ENCODE measurements around the gene IFRD1.
"Not testable (repeated sequence)": the region's sequence is repeated elsewhere in the genome, so short reads cannot be mapped to it uniquely, and the experiment has no call there.

Gene IFRD1

GRCh38 chr7:112511451-112512202, 61.4 kb downstream of the IFRD1 start:
- no peak for DNase-seq (ENCODE audit: low read depth)
- TF ChIP-seq CTCF (IDR thresholded peaks at IDR 0.05; ENCODE audit: low read depth, low read length, missing control alignments): no peak
- H3K4me3 ChIP-seq (ENCODE audit: low read depth, low read length): no peak overlapping the region

GRCh38 chr7:112512451-112513210, 62.4 kb downstream of the IFRD1 start:
- DNase-seq (ENCODE audit: low read depth): no peak
- H3K4me3 ChIP-seq (ENCODE audit: low read depth, low read length): no peak overlapping the region
- no peak for TF ChIP-seq CTCF (IDR thresholded peaks at IDR 0.05; ENCODE audit: low read depth, low read length, missing control alignments)

- DNase-seq (ENCODE audit: low read depth): no peak
- H3K4me3 ChIP-seq (ENCODE audit: low read depth, low read length): no peak overlapping the region
- no peak for TF ChIP-seq CTCF (IDR thresholded peaks at IDR 0.05; ENCODE audit: low read depth, low read length, missing control alignments)
Observed at GRCh38 chr7:112515989-112516388, 65.7 kb downstream of the IFRD1 start.

- DNase-seq (ENCODE audit: low read depth); H3K4me3 ChIP-seq (ENCODE audit: low read depth, low read length): not testable (repeated sequence)
Observed at GRCh38 chr7:112516418-112516817, 66.2 kb downstream of the IFRD1 start.

GRCh38 chr7:112517487-112517886, 67.2 kb downstream of the IFRD1 start:
- no peak for TF ChIP-seq CTCF (IDR thresholded peaks at IDR 0.05; ENCODE audit: low read depth, low read length, missing control alignments)
- DNase-seq (ENCODE audit: low read depth): no peak

GRCh38 chr7:112520787-112521186, 70.5 kb downstream of the IFRD1 start:
- DNase-seq (ENCODE audit: low read depth): no peak
- TF ChIP-seq CTCF (IDR thresholded peaks at IDR 0.05; ENCODE audit: low read depth, low read length, missing control alignments): no peak
- H3K4me3 ChIP-seq (ENCODE audit: low read depth, low read length): no peak overlapping the region

More at GRCh38 chr7:112517487-112517886, 67.2 kb downstream of the IFRD1 start:
- H3K4me3 ChIP-seq (ENCODE audit: low read depth, low read length): no peak overlapping the region

GRCh38 chr7:112521942-112522341, 71.7 kb downstream of the IFRD1 start:
- no peak overlapping the region for H3K4me3 ChIP-seq (ENCODE audit: low read depth, low read length)
- TF ChIP-seq CTCF (IDR thresholded peaks at IDR 0.05; ENCODE audit: low read depth, low read length, missing control alignments): no peak
- no peak for DNase-seq (ENCODE audit: low read depth)
